GM19023 (cell line): ENCODE measurements around the gene SND1.

ENCODE experiments used
- ATAC-seq: cut with Tn5 transposase; IDR thresholded peaks from one replicate; pipeline ENCODE4 v1.9.1; 2021; ENCODE audit warnings: mild to moderate bottlenecking, moderate library complexity; ENCODE audit not compliant: unreplicated experiment

Gene SND1

DNA sequence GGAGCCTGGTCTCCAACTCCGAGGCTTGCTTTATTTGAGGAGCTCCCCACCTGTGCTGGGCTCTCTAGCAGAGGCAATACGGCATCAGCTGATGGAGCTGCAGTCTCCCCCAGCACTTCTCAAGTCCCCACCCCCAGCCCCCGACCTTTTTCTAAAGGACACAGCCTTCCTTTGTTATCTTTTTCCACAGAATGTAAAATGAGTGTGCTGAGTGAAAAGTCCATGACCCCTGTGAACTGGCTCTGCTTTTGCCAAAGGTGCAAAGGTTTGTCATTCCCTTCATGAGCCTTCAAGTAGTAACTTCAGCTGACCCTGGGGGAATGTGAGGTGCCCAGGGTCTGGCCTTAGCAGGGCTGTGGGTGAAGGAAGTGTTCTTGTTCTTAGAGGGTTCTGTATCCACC is 353.8 kb downstream of the SND1 start:
- no peak for ATAC-seq

DNA sequence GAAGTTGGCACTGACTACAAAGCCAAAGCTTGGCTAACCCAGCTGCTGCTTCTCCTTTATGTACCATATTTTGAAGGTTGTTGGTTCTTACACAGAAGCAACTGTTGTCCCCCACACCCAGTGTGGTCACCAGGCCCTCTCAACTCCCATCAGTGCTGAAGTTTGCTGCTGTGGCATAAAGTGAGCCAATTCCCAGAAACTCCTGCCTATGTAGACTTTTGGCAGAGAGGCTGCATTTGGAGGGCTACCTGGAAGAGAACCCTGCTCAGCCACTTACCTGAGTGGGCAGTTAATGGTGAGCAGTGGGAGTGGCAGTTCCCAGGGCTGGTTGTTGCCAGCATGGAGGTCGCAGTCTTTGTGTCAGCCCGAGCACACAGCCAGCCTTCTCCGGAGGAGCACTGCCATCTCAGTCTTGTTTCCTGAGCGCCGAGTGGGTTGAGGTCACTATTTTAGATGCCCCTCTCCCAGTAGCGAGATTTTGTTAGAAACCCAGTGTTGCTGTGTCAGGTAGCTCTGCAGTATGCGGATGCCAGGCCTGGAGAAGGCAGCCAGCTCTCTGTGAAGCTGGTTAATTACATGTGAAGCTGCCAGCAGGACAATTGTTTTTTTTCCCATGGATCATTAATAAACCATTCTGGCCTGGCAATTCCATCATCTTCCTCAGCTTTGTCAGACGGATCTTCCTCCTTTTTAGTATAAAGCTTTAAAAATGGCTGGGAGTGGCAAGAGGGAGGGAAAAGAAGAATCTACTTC is 354.7 kb downstream of the SND1 start:
- no peak for ATAC-seq

DNA sequence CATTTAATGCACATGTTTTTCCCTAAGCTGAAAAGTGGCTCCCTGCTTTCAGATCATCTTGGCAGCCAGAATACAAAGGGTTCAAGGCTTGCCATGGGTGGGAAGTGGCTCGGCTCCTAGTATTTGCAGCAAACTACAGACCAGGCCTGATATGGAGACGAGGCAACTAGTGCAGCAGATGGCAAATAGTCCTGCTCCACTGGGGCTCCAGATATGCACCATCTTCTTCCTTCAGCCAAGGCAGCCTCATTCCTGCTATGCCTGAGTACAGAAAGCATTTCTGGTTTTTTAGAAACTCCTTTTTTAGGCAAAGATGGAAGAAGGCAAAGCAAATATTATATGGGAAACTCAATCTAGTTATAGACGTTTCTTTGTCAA is 355.3 kb downstream of the SND1 start:
- ATAC-seq: no peak

DNA sequence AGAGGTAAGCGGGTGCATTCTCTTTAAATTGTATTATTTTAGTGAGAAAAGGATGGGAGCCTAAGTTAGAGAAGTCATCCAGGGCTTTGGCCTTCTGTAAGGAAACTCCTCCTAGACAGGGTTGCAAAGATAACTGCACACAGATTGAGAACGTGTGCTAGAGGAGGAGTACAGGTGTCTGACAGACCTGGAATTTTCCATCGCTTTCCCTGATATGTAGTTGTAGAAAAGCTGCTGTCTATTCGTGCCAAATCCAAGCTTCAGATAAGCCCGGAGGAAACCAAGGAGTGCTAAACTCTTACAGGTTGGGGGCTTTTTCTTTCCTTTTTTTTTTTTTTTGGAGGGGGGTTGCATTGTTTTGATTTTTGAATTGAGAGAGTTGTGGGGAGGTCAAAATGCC is 356.1 kb downstream of the SND1 start:
- ATAC-seq: no peak

DNA sequence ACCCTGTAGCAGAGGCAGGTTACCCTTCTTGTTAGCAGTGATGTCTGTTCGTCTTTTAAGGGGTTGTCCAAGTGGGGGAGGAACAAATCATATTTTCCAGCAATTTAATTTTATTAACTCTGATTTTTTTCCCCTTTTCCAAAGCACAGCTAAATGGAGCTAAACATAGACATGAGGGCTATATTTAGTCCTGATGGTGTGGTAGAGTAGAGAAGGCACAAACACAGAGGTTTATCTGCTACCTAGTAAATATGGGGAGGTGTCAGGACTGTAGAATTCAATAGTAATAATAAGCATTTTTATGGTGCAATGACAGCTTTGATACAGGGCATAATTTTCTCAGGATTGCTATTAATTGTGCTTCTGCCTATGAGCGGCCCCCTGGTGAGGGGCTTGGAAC is 356.8 kb downstream of the SND1 start:
- no peak for ATAC-seq

DNA sequence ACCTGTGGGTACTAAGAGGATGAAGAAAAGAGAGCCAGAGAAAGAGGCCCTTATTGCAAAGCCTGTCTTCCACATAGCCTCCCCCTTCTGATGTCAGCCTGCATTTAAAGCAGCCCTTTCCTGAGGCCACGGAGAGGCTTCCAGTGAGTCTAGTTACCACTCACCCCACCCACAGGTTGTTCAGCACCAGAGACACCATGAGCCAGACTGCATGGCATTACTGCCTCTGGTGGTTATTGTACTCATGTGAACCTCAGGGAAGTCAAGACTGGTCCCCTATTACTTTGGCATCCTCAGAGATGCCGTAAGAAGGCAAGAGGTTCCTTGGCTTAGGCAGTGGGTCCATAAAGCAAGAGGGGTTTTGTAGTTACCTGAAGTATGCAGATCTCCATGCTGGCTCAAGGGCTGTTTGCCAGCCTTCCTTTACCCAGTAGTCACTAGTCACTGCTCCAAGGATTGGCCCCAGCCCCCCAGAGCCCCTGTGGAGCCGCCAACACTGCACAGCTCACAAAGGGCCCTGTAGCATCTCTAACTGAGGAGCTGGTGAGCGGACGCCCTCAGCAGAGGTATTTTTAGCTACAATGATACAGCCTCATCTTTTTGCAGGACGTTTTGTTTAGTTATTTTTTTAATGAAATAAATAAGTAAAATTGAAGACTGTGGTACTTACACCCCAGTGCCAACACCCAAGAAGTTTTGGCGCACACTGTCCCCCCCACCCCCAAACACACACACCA is 358.6 kb downstream of the SND1 start:
- no peak for ATAC-seq

DNA sequence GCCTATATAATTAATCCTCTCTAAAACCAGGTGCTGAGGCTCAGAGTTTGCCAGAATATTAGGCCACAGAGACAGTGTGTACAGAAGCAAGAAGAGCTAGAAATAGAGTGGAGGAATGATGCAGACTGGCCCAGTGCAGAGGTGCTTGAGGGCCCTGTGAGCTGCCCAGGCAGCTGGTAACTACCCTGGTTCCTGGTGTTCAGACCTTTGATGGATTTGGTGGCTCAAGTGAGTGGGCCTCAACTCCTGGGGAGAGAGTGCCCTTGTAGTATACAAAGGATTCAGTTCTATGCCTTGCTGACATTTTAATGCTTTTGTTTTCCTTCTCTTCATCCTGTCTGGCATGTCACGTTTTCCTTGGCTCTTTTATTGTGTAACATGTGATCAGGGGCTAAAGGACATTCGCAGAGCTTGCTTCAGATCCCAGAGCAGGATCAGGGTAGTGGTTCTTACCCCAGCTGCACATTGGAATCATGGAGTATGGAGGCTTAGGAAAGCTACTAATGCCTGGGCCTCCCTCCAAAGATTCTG is 359.2 kb downstream of the SND1 start:
- no peak for ATAC-seq

DNA sequence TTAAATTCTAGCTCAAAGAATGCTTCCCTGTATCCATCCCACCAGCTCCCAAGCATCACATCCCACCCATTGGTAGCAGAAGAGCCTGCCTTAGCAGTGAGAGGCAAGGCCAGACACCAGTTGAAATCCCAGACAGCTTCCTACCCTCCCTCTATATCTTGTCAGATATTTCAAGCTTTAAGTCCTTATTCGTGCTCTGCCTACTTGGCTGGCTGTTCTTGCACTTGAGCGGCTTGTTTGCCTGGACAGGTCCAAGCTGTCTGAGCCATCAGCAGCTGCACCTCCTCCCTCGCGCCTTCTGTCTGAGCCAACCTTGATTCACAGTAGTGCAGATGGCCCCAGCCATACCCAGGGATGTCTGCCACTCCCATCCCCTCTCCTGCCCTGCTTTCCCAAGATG is 362.8 kb downstream of the SND1 start:
- ATAC-seq: no peak

DNA sequence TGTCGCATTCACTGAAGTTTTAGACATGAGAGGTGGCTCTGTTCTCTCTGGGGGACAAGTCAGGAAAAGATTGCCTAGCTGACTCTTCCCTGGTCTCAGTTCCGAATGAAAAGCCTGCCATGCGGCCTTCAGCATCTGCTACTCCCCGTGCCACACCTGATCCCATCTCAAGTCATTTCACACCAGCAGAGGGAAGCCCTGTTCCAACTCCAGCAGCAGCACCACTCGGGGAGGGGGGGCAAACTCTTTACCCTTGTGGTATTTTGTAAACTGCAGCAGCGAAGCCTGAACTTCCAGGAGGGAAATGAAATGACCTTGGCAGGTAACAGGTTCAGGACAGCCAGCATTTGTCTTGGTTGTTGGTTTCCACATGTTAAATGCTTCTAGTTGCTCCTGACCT is 365.5 kb downstream of the SND1 start:
- ATAC-seq: no peak

DNA sequence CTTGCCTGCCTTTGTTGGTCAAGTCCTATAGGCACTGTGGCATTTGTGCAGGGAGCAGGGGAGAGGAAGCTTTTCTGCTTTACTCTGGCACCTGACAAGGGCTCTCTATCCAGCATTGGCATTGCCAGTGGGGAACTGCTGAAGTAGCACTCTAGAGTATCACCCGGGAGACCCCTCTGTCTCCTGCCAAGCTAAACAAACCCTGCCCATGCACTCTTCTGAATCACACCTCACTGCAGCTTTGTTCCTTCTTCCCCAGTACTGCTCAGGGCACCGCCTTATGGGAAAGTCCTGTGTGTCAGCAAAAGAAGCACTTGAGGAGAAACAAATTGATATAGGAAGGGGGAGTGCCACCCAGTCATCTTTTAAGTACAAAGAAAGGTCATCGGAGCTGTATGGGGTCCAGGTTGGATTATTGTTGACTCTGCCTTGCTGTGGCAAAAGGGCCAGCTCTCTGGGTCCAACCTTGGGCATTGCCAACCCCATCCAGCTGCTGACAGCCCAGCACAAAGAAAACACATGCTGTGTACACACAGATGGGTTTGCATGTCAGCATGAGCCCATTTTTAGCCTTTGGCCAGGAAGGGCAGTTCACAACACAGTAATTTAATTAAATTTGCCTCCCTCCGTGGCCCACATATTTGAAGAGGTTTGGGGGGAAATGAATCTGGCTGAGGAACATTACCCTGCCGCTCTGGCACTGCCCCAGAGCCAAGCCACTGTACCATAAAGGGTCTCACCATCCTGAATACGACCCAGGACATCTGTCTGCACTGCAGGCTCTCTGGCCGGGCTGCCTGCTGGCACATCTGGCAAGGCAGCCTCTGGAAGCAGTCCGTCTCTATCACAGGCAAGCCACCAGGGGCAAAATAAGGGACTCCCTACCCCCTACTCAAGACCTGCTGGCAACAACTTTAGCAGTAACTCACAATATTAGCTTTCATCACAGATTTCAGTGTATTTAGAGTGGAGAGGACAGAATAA is 366.2 kb downstream of the SND1 start:
- no peak for ATAC-seq

DNA sequence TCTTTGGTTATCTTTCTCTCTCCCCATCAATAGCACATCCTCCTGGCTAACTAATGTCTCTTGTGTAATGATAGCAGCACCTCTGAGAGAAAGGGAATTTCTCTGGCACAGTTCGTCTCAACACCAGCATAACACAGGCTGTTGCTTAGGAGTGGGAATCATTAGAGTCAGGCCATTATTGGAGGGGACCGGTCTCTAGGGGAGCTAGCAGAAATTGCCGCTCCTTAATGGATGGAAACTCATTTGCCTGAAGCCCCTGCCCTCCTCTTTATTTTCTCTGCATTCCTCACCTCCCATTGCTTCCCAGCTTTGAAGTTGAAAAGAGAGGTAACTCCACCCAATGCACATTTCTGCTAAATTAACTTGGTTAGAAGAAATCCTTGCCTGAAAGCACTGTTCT is 367.3 kb downstream of the SND1 start:
- no peak for ATAC-seq

DNA sequence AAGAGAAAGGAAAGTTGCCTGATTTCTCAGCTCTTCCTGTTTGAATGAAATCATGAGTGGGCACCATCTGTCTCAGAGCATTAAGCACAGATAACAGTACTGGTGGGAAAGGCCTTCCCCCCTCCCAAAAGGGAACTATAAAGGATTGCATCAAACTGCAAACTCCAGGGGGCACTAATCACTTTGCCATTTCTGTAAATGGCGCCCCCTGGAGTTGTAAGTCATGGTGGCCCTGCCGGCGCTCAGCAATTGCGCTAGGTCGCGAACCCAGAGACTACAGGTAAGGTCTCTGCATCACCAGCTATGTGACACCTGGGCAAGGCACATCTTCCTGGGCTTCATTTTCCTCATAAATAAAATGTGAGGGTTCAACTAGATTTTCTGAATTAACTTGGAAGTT is 368.2 kb downstream of the SND1 start:
- ATAC-seq: no peak

DNA sequence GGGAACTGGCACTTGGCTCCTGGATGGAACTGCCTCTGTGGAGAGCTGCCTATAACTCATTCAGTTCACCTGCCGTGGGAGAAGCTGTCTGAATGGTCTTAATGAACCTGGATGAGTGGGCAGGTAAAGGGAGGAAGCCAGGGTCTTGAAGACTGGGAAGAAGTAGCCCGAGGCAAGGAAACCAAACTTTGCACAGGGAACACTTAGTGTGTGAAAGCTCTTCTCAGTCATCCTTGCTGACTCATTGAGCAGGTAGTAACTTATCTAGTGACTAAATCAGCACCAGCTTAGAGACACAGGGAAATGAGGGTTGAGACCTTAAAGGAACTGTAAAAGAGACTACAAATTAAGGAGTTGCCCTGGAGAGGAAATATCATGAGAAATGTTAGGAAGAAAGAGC is 369.4 kb downstream of the SND1 start:
- no peak for ATAC-seq

DNA sequence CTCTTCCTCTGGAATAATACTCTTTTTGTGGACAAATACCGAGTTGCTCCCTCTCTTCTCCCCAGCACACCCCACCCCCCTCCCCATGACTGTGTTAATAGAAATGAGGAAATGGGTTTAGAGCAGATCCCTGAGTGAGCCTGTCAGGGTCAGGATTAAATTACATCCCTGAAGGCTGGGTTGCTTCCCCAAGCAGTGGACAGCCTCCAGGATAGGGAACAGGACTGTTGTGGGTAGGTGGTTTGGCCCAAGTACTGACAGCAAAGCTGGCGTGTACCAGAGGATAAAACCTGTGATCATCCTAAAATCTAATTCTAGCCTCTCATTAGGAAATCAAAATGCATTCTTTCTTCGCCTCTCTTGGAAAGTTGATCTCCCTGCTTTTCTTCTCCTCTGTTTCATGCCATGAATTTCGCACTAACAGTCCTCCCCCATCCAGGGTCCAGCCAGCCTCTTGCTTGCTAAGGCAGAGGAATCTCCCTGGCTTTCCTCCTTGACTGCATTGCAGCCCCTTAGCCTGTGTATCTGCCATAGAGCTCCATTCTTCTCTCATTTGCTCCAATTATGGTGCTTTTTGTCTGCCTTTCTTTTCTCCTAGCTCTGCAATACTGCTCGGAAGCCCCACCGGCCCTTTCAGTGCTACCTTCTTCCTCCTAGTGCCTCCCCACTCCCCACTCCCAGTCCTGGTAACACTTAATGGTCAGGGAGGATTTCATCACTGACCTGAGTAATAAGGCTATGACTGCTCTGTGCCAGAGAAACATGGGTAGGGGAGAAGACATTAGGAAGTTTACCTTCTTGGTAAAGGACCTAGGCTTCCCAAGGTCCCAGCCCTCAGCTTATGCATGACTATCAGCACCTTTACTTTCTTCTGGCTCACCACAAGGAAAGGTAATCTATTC is 370.9 kb downstream of the SND1 start:
- no peak for ATAC-seq

DNA sequence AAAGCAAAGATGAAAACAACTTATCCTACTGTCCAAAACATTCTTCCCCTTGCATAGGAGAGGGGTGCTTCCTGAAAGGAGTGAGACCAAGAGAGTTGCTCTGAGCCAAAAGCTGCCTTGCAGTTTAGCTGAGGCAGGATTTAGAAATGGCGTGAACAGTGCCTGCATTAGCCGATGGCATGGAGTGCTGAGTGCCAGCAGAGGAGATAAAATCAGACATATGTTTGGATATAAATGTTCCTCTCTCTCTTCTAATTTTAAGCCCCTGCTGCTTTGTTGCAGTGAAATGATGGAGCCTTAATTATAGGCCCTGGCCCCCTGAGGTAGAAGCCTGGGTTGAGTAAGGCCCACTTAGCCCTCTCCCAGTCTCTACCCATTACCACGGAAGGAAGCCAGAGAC is 372.2 kb downstream of the SND1 start:
- ATAC-seq: no peak

DNA sequence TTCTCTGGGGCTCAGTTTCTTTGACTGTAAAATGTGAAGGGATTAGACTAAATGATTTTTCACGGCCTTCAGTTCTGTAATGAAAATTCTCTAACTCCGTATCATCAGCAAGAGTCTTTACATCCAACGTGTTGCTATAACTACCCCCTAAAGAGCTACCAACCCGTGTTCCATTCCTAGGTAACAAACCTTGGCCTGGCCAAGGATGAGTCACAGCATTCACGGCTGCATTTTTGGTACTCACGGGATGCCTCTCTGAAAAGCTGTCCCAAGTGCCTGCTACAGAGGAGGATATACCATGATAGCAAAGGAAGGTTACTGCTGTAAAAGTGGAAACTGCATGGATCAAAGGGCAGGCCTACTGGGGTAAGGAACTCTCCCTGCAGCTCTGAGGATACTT is 373.4 kb downstream of the SND1 start:
- no peak for ATAC-seq

DNA sequence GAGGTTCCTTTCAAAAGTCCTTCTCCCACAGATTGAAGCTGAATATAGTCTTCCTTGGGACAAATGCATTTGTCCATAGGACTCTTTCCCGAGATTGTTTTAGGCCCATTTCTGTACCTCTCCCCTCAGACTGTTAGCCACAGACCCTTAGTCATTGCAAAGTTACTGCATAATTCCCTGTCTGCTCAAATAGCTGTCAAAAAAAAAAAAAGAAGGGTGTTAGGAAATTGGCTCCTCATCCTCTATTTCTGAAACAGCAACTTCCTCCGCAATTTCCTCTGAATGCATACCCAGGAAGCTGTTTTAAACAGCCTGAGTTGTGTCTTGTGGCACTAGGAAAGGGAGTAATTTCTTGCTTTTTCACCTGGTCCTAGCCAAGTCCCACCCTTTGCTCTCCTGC is 373.8 kb downstream of the SND1 start:
- no peak for ATAC-seq

DNA sequence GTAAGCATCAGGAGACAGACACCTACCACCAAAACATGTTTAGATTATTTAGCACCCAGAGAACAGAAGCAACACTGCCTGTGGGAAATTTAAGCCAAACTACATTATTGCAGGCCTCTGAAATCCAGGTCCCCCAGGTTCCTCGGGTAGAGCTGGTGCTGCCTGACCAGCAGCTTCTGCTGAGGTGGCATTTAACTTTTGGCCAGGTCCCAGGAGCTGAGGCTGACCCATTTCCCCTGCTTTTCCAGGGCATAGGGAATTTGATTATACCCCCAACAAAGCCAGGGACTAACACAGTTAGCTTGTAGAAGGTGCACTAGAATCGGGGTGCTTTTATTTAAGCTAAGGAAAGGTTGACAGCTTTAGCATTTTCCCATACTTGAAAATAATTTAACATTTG is 374.6 kb downstream of the SND1 start:
- no peak for ATAC-seq

DNA sequence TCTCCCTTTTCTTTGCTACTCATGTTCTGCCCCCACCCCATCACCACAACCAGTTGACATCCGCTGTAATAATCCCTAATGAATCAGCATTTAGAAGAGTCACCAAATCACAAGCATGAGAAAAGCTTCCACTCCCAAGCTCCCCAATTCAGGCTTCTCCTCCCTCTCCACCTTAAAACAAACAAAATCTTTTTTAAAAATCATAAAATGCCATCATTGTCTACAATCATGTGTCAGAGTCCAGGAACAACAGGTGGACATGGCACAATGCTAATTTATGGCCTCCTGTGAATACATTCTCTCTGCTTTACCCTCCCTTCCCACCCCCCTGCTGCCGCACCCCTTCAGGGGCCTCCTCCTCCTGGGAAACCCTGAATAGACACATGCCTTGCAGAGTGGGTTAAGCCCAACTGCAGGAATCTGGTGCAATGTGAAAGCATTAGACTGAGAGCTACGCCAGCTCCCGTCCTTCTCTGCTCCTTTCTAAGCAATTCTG is 375.5 kb downstream of the SND1 start:
- no peak for ATAC-seq

DNA sequence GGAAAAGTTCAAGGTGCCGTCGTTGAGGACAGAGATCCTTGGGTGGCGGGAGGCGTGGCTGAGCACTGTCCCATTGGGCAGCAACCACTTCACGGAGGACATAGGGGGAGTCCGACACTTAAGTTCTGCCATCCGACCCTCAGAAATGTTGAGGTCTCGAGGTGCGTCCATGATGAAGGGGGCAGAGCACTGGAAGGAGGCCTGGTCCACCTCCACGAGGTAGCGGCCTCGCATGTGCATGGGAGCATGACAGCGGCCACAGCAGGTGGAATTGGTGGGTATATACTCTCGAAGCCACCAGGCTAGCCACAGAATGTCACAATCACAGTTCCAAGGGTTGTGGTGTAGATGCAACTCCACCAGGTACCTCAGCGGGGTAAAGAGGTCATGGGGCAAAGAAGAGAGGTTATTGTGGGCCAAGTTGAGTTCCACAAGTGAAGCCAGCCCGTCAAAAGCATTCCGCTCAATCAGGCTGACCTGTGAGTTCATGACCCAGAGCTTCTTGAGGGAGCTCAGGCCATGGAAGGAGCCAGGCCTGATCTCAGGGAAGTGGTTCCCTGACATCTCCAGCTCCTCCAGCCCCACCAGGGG is 377.5 kb downstream of the SND1 start:
- no peak for ATAC-seq
